ENCODE data around the gene ANGPTL7. TPM values are rescaled to one million over a fixed set of nuclear protein-coding genes. Genes with fewer than 3 reads are reported as not detected.
"Not testable (repeated sequence)": the region's sequence is repeated elsewhere in the genome, so short reads cannot be mapped to it uniquely, and the experiment has no call there.

Gene ANGPTL7, protein sequence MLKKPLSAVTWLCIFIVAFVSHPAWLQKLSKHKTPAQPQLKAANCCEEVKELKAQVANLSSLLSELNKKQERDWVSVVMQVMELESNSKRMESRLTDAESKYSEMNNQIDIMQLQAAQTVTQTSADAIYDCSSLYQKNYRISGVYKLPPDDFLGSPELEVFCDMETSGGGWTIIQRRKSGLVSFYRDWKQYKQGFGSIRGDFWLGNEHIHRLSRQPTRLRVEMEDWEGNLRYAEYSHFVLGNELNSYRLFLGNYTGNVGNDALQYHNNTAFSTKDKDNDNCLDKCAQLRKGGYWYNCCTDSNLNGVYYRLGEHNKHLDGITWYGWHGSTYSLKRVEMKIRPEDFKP
- polyA plus RNA-seq (ENCODE audit: insufficient read length), result 0.54 TPM

DNA sequence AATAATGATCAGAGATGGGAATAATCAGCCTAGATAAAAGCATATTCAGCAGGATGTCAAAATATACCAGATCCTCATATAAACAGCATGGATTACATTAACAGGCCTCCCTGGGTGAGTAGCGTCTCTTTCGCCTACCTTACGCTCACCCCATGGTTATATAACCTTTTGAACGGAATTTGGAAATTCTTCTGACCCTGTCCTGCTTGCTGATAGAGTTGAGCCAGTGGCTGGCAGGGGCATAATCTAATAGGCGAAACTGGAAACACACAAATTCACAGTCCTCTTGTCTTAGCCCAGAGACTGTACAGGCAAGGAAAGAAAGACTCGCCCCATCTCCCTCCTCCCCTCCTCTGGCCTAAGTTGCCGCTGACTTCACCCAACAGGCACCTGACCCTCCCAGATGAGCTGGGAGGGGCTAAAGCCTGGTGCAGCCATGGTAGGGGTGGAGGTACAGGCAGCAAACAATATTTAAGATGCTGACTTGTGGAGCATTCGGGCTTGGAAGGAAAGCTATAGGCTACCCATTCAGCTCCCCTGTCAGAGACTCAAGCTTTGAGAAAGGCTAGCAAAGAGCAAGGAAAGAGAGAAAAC lies at the start of gene ANGPTL7:
Gene ANGPTL7, plus strand, starts transcription at position 498 of the 594 bp plus-strand sequence. CDS start 225 bp downstream, outside the sequence.
- no peak for DNase-seq

- peak; percentile 73 for DNase-seq
These were observed 46.4 kb upstream of the ANGPTL7 start for GRCh38 chr1:11142618-11143391.

GRCh38 chr1:11143401-11143800 lies 45.8 kb upstream of the ANGPTL7 start:
- no peak for DNase-seq

DNA sequence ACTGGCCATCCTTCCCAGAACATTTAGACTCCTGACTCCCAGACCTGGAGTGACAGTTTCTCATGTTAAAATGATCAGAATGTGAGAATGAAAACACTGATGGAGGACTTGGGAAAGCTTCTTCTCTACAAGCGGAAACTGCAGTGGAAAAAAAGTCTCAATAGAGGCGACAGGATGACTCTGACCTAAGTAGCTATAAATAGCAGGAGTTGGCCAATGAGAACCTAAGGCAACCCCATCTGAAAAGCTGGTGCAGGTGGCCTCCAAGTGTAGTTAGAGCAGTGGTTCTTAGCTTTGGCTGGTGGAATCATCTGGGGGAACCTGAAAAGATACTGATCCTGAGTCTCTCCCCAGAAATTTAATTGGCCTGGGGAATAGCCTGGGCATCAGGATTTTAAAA lies 45.2 kb upstream of the ANGPTL7 start:
- DNase-seq, result no peak

- DNase-seq, result no peak
These were observed 44.4 kb upstream of the ANGPTL7 start for GRCh38 chr1:11144570-11145256.

GRCh38 chr1:11145741-11146140 lies 43.4 kb upstream of the ANGPTL7 start:
- DNase-seq, result no peak

DNA sequence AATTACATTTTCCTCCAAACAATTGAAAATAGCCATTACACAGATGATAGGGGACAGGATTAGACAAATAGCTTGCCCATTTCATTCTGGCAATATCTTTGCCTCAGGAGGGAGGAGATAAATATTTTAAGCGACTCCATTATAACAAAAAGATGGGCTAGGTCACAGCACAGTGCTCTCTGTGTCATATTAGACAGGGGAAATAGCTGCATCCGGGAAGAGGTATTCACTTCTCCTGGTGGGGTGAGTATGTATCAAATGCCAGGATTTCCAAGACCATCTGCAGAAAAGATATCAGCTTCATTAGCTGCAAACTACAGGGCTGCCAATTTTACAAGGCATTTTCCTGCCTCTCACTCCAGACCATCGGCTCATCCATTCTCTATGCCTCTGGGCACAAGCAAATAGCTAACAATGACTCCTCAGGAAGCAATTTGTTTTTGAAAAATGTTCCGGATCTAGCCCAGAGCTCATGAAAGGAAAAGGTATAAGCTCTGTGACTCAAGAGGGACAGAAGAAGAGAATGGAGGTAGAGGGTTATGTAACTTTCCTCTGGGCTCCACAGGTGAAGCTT lies 41.9 kb upstream of the ANGPTL7 start:
- no peak for DNase-seq

GRCh38 chr1:11150326-11150725 lies 38.8 kb upstream of the ANGPTL7 start:
- DNase-seq, result peak; percentile 68

GRCh38 chr1:11151114-11151513 lies 38.0 kb upstream of the ANGPTL7 start:
- no peak for DNase-seq

GRCh38 chr1:11151826-11152612 lies 37.1 kb upstream of the ANGPTL7 start:
- DNase-seq, result no peak

DNA sequence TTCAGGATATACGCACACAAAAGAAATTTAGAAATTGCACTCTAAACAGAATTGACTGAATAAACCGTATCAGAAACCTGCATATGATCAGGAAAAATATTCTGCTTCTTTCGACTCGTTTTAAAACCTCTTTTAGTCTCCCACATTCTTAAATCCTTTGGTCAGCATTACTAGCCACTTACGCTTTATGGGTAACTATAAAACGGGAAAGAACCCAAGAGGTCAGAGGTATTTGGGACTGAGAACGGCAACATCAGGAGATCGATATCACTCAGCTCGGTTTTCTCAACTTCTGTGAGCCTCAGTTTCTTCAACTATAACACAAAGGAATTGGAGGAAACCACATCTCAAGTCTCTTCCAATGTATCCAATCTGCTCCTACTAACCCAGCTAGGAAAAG lies 36.4 kb upstream of the ANGPTL7 start:
- no peak for DNase-seq

GRCh38 chr1:11153184-11153583 lies 36.0 kb upstream of the ANGPTL7 start:
- DNase-seq, result no peak

GRCh38 chr1:11156441-11156840 lies 32.7 kb upstream of the ANGPTL7 start:
- no peak for DNase-seq

- DNase-seq, result no peak
These were observed 32.2 kb upstream of the ANGPTL7 start for GRCh38 chr1:11156963-11157362.

GRCh38 chr1:11157394-11157793 lies 31.8 kb upstream of the ANGPTL7 start:
- DNase-seq, result no peak

DNA sequence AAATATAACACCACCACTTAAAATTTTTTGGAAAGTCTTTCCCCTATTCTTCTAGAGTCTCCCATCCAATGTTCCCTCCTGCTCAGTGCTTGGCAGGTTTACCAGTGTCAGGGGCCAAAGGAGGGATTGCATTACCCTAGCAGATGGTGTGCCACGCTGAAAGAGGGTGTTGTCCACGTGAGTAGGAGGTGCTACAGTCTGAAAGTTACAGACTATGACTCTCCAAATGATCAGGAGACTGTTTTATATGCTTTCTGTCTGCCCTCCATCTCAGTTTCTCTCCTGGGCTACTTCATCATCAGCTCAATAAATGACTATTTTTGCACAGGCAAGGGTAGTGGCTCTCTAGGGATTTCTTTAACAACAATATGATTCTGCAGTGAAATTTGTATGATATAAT lies 31.3 kb upstream of the ANGPTL7 start:
- DNase-seq, result peak; percentile 54

DNA sequence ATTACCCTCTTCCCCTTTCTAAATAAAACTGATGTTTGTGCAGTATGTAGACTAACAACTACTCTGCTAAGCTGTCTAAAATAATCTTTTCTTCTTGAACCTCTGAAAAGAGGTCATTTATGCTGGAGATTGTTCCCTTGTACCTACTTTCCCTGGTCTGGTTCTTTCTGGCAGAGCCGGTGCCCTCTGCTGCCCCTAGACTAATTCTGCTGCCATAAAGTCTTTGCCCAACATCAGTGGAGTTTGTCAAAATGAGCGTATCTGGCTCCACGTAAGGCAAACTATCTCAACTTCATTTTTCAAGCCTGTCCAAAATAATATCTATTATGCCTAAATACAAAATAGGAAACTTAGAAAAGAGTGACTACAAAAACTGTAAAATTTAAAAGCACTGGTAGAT lies 30.9 kb upstream of the ANGPTL7 start:
- no peak for DNase-seq

GRCh38 chr1:11158720-11159321 lies 30.3 kb upstream of the ANGPTL7 start:
- DNase-seq, result no peak

- not testable (repeated sequence) for DNase-seq
These were observed 26.4 kb upstream of the ANGPTL7 start for GRCh38 chr1:11162752-11163151.

DNA sequence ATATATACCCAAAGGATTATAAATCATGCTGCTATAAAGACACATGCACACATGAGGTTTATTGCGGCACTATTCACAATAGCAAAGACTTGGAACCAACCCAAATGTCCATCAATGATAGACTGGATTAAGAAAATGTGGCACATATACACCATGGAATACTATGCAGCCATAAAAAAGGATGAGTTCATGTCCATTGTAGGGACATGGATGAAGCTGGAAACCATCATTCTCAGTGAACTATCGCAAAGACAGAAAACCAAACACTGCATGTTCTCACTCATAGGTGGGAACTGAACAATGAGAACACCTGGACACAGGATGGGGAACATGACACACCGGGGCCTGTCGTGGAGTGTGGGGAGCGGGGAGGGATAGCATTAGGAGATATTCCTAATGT lies 22.4 kb upstream of the ANGPTL7 start:
- not testable (repeated sequence) for DNase-seq

GRCh38 chr1:11168731-11169130 lies 20.4 kb upstream of the ANGPTL7 start:
- no peak for DNase-seq
